Skeletal muscle tissue (tissue), 4 donors: ENCODE measurements around the gene INTS4. TPM values are rescaled to one million over a fixed set of nuclear protein-coding genes. Genes with fewer than 3 reads are reported as not detected.
"Not testable (repeated sequence)": the region's sequence is repeated elsewhere in the genome, so short reads cannot be mapped to it uniquely, and the experiment has no call there.

Experiments used
- H3K27ac ChIP-seq: one replicate; pipeline ENCODE4 v1.7.0; 2013; ENCODE audit warnings: mild to moderate bottlenecking, low read depth, low read length, inconsistent platforms
- H3K27me3 ChIP-seq, 3 donors: one replicate each; pipeline ENCODE4 v1.7.0; 2013; ENCODE audit warnings: low read length in 3 of 3; ENCODE audit not compliant: control insufficient read depth in 3 of 3, insufficient read depth in 3 of 3
- H3K36me3 ChIP-seq, 3 donors: one replicate each; pipeline ENCODE4 v1.7.0; 2013; ENCODE audit warnings: low read length in 3 of 3; ENCODE audit not compliant: control insufficient read depth in 3 of 3, insufficient read depth in 3 of 3
- H3K4me1 ChIP-seq, 3 donors: one replicate each; pipeline ENCODE4 v1.7.0; 2013; ENCODE audit warnings: low read length in 3 of 3, mild to moderate bottlenecking in 3 of 3; ENCODE audit not compliant: control insufficient read depth in 3 of 3, insufficient read depth in 3 of 3
- H3K4me3 ChIP-seq, 3 donors: one replicate each; pipeline ENCODE4 v1.7.0; 2013; ENCODE audit warnings: low read length in 3 of 3
- H3K9ac ChIP-seq, 3 donors: one replicate each; pipeline ENCODE4 v1.7.0; 2013; ENCODE audit warnings: low read length in 3 of 3, mild to moderate bottlenecking in 3 of 3, moderate library complexity in 2 of 3, low read depth in 1 of 3
- H3K9me3 ChIP-seq, 3 donors: one replicate each; pipeline ENCODE4 v1.7.0; 2013; ENCODE audit warnings: low read length in 3 of 3; ENCODE audit not compliant: control insufficient read depth in 3 of 3
- total RNA-seq: library from RNA; depleted of rRNA; stranded (reverse); fragments of >200 nt; gene quantifications from one replicate; pipeline ENCODE4 v1.2.3, GENCODE V29; 2014
- donor health status: Osteomylitis.

The INTS4 gene
- total RNA-seq, 1 donor from 2014 or later: 40.7 TPM

DNA sequence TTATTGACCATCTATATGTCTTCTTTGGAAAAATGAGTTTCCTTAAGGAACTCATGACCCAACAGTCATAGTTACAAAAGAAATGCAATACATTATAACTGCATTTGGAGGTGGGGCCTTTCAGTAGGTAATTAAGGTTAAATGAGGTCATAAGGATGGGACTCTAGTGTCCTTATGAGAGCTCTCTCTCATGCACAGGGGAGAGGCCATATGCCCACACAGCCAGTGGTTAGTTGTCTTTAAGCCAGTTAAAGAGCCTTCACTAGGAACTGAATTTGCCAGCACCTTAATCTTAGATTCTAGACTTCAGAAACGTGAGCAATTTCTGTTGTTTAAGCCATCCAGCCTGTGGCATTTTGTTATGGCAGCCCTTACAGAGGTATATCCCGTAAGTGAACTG is 27.3 kb downstream of the INTS4 start:
- H3K9me3 ChIP-seq: no peaks in the 10 kb centered on the region
- no peak overlapping the region for H3K9ac ChIP-seq
- no peak overlapping the region for H3K27ac ChIP-seq
- peaks cover 0 to 3% (median 0%) of the 10 kb centered on the region in 3 donors for H3K4me1 ChIP-seq
- no peaks in the 10 kb centered on the region for H3K27me3 ChIP-seq
- peaks cover 0 to 8% (median 6%) of the 10 kb centered on the region in 3 donors for H3K36me3 ChIP-seq
- no peak overlapping the region for H3K4me3 ChIP-seq

- H3K9me3 ChIP-seq: no peaks in the 10 kb centered on the region
- H3K9ac ChIP-seq: no peak overlapping the region
- H3K4me1 ChIP-seq: peaks cover 0 to 3% (median 0%) of the 10 kb centered on the region in 3 donors
- peaks cover 0 to 8% (median 6%) of the 10 kb centered on the region in 3 donors for H3K36me3 ChIP-seq
- H3K27ac ChIP-seq: no peak overlapping the region
- H3K4me3 ChIP-seq: no peak overlapping the region
- no peaks in the 10 kb centered on the region for H3K27me3 ChIP-seq
These were observed 28.1 kb downstream of the INTS4 start for GRCh38 chr11:77966338-77966737.

DNA sequence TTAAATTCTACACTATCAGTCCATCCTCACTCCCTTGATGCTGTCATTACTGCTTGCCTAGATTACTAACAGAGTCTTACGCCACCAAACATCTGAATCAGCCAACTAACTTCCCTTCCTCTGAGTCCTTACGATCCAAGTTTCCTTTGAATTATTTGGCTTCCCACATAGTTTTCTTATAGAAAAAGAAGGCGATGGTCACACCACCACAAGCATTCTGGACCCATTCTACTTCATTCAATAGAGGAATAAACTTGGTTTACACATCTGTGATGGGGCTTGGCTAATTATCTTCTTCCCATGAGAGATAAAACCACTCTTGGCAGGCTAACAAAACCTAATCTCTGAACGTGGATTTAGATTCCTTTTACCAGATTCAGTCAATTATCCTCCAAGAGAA is 35.0 kb downstream of the INTS4 start:
- H3K27ac ChIP-seq: no peak overlapping the region
- H3K36me3 ChIP-seq: peaks cover 0 to 15% (median 14%) of the 10 kb centered on the region in 3 donors
- H3K9me3 ChIP-seq: no peaks in the 10 kb centered on the region
- H3K9ac ChIP-seq: no peak overlapping the region
- no peak overlapping the region for H3K4me3 ChIP-seq
- H3K27me3 ChIP-seq: no peaks in the 10 kb centered on the region
- H3K4me1 ChIP-seq: no peaks in the 10 kb centered on the region

DNA sequence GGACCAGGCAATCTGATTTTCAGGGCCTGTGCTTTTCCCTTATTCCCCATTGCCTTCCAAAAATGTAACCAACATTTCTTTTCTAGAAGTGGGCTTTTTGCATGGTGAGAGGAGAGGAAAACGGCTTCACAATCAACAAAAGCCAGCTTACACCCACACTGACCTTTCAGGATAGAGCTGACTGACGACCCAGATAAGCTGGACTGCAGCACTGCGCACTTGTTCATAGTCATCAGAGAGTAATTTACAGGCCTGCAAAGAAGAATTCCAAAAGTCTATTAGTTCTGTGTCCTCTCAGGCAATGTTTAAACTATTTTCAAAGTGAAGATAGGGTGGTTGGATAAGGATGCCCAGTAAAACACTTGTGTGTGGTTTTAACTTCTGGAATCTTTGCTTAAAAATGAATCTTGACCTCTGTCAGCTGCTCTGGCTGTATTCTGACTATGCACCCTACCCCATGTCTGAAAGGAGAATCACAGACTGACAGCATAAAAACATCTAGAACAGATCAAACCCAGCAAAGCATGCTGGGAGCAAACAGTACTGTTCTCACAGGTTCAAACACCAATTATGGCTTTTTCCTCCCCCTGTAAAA is 35.8 kb downstream of the INTS4 start:
- H3K36me3 ChIP-seq: peaks cover 0 to 15% (median 14%) of the 10 kb centered on the region in 3 donors
- H3K9ac ChIP-seq, H3K27ac ChIP-seq, H3K4me1 ChIP-seq, H3K4me3 ChIP-seq, H3K9me3 ChIP-seq, H3K27me3 ChIP-seq: not testable (repeated sequence)

- not testable (repeated sequence) for H3K9ac ChIP-seq, H3K4me1 ChIP-seq, H3K27ac ChIP-seq, H3K36me3 ChIP-seq, H3K27me3 ChIP-seq, H3K4me3 ChIP-seq, H3K9me3 ChIP-seq
These were observed 51.2 kb downstream of the INTS4 start for GRCh38 chr11:77943296-77943695.

DNA sequence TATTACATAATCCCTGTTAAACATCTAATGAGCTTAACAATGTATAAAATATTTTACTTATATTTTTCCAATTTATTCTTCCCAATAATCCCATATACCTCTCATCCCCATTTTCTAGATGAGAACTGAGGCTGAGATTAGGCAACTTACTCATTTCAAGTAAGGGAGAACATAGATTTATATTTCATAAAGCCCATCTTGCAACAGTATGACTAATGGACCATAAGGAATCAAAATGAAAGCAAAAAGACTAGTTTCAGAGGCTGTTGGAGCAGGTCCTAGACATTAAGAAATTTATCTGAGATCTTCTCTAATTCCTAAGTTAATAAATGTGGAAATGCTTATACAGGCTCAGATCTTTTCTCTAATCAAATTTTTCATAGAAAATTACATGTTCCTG is 52.0 kb downstream of the INTS4 start:
- not testable (repeated sequence) for H3K9me3 ChIP-seq, H3K36me3 ChIP-seq, H3K9ac ChIP-seq, H3K27ac ChIP-seq, H3K27me3 ChIP-seq, H3K4me3 ChIP-seq, H3K4me1 ChIP-seq

- not testable (repeated sequence) for H3K4me3 ChIP-seq, H3K27ac ChIP-seq, H3K9ac ChIP-seq, H3K9me3 ChIP-seq, H3K4me1 ChIP-seq, H3K36me3 ChIP-seq, H3K27me3 ChIP-seq
These were observed 60.9 kb downstream of the INTS4 start for GRCh38 chr11:77933596-77933995.

DNA sequence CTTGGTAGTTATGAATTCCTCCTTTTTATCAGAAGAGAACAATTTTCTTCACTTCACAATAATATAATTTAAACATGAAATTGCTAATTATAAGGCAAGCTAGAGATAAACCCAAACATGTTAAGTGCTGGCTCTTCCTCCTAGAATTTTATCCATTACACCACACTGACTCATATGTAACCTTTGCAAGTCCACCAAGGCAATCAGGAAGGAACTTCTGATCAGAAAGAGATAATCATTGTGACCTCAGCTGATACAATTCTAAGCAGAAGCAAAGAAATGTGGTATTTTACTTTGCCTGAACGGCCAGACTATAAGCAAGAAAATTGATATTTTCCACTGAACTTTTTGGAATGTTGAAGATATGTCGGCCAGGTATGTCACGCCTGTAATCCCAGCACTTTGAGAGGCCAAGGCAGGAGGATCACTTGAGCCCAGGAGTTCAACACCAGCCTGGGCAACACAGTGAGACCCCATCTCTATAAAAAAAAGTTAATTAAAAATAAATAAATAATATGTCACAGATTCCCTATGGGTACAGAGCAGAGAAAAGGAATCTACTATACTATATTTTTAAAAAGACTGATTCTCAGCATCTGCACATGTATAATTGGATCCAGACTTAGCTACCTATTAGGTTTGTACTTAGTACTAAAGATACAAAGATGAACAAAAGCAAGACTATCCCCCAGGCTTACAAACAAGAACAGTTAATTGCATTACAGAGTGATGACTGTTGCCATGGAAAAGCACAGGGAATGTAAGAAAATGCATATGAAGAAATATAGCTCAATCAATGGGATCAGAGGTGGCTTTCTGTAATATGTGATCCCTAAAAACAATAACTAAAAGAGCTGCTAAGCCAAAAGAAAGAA is 63.9 kb downstream of the INTS4 start:
- not testable (repeated sequence) for H3K36me3 ChIP-seq, H3K4me3 ChIP-seq, H3K27me3 ChIP-seq, H3K9me3 ChIP-seq, H3K9ac ChIP-seq, H3K4me1 ChIP-seq, H3K27ac ChIP-seq

GRCh38 chr11:77917713-77918112 is 76.8 kb downstream of the INTS4 start:
- H3K4me3 ChIP-seq, H3K4me1 ChIP-seq, H3K36me3 ChIP-seq, H3K27me3 ChIP-seq, H3K9ac ChIP-seq, H3K9me3 ChIP-seq, H3K27ac ChIP-seq: not testable (repeated sequence)

DNA sequence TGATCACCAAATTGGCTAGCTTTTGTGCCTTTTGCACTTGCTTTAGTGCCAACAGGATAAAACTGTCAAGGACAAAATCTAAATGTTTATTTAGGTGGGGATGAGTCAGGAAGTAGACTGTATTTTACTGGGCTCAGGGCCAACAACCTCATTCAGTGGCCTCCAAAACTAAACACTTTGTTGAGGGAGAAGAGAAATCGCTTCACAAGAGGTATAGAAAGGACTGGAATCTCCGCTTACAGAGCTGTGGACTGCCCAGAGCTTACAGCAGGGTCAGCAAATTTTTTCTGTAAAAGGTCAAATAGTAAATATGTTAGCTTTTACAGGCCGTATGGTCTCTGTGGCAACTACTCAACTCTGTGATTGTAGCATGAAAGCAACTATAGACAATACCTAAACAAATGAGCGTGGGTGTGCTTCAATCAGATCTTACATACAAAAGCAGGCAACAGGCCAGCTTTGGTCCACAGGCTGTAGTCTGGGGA is 80.1 kb downstream of the INTS4 start:
- H3K27me3 ChIP-seq, H3K4me3 ChIP-seq, H3K9ac ChIP-seq, H3K4me1 ChIP-seq, H3K27ac ChIP-seq, H3K36me3 ChIP-seq, H3K9me3 ChIP-seq: not testable (repeated sequence)
